HG02642 (cell line): ENCODE results near the gene ARHGAP40.

ENCODE experiments used
- ATAC-seq: cut with Tn5 transposase; IDR thresholded peaks from one replicate; pipeline ENCODE4 v1.9.1; 2021; ENCODE audit warnings: mild to moderate bottlenecking; ENCODE audit not compliant: unreplicated experiment, poor library complexity

ARHGAP40 gene

GRCh38 chr20:38616457-38616856, 14.8 kb downstream of the ARHGAP40 start:
- no peak for ATAC-seq

GRCh38 chr20:38617011-38617829, 15.6 kb downstream of the ARHGAP40 start:
- ATAC-seq: no peak

- ATAC-seq: no peak
These were observed 16.2 kb downstream of the ARHGAP40 start for GRCh38 chr20:38617830-38618196.

GRCh38 chr20:38620441-38620840, 18.8 kb downstream of the ARHGAP40 start:
- no peak for ATAC-seq

GRCh38 chr20:38623061-38623460, 21.5 kb downstream of the ARHGAP40 start:
- no peak for ATAC-seq

- no peak for ATAC-seq
These were observed 22.5 kb downstream of the ARHGAP40 start for GRCh38 chr20:38624084-38624483.

- no peak for ATAC-seq
These were observed 24.3 kb downstream of the ARHGAP40 start for GRCh38 chr20:38625896-38626295.

- ATAC-seq: no peak
These were observed 25.5 kb downstream of the ARHGAP40 start for GRCh38 chr20:38626921-38627659.

- ATAC-seq: no peak
These were observed 27.2 kb downstream of the ARHGAP40 start for GRCh38 chr20:38628580-38629470.

GRCh38 chr20:38629979-38630378, 28.4 kb downstream of the ARHGAP40 start:
- no peak for ATAC-seq

- ATAC-seq: no peak
These were observed 29.1 kb downstream of the ARHGAP40 start for GRCh38 chr20:38630727-38631126.

- ATAC-seq: no peak
These were observed 29.8 kb downstream of the ARHGAP40 start for GRCh38 chr20:38631155-38632022.

GRCh38 chr20:38633577-38634093, 32.0 kb downstream of the ARHGAP40 start:
- ATAC-seq: no peak

GRCh38 chr20:38635721-38636288, 34.2 kb downstream of the ARHGAP40 start:
- no peak for ATAC-seq

- ATAC-seq: no peak
These were observed 38.9 kb downstream of the ARHGAP40 start for GRCh38 chr20:38640521-38640920.

GRCh38 chr20:38642498-38642897, 40.9 kb downstream of the ARHGAP40 start:
- no peak for ATAC-seq

GRCh38 chr20:38644588-38645260, 43.1 kb downstream of the ARHGAP40 start:
- no peak for ATAC-seq

GRCh38 chr20:38645351-38645750, 43.7 kb downstream of the ARHGAP40 start:
- ATAC-seq: no peak
